GM19193 (cell line): ENCODE results near the gene TRERF1.

Source experiments
- POLR2A ChIP-seq: IDR thresholded peaks from 4 replicates; pipeline ENCODE4 v1.6.1; 2011; ENCODE audit not compliant: insufficient read depth, insufficient read length; ENCODE audit errors: extremely low read depth

The TRERF1 gene

GRCh38 chr6:42177514-42178364, 274.0 kb downstream of the TRERF1 start:
- no peak for TF ChIP-seq POLR2A

- TF ChIP-seq POLR2A, result no peak
Measured at GRCh38 chr6:42176981-42177380, 274.7 kb downstream of the TRERF1 start.

- no peak for TF ChIP-seq POLR2A
Measured at GRCh38 chr6:42175860-42176259, 275.9 kb downstream of the TRERF1 start.
